ENCODE measurements around the gene ZC2HC1C.
"Not testable (repeated sequence)": the region's sequence is repeated elsewhere in the genome, so short reads cannot be mapped to it uniquely, and the experiment has no call there.

Gene ZC2HC1C

DNA sequence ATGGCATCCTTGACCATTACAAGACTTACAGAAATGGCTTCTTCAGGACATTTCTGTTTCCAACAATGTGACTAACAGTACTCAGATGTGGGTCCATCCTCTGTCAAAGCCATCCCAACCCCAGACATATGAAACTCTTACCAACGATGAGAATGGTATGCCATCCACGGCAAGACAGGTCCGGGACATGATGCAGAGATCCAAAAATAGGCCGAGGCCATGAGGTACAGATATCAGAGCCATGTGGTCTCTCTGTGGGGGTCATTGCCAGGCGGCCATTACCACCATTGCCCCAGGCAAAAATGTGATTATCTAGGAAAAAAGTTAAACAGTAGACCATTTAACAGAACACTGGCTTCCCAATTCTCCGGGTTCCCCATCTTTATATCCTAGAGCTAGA lies 27.5 kb downstream of the ZC2HC1C start:
- DNase-seq: no peak

DNA sequence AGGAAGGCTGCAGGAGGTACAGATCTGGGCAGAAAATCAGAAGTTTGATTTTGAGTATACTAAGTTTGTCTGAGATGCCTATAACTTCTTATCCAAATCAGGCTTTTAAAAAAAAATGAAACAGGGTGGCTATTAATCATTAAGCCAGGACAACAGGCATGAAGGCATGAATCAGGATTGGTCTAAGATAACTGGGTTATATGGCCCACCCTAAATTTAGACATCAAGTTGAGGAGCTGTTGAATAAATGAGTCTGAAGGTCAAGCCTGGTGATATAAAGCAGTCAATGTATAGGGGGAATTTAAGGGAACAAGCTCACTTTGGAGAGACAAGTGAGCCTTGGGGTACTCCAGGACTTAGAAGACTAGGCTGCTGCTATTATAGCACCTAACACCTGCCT lies 28.8 kb downstream of the ZC2HC1C start:
- DNase-seq: no peak

DNA sequence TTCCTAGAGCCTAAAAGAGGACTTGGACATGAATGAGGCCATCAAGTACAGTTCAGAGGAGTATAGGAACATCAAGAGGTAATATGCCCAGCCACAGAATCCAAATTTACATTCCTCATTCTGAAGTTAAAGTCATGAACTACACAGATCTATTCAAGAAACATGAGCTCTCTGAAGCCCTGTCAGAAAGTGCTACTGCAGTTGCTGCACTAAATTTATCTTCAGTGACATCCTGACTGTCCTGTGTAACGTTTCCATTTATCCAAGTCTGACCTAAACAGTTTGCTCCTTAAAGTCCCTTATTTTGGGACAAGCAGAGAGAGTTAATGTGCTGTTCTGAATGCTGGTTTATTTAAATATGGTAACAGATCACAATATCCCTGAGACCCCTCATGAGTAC lies 29.2 kb downstream of the ZC2HC1C start:
- no peak for DNase-seq

DNA sequence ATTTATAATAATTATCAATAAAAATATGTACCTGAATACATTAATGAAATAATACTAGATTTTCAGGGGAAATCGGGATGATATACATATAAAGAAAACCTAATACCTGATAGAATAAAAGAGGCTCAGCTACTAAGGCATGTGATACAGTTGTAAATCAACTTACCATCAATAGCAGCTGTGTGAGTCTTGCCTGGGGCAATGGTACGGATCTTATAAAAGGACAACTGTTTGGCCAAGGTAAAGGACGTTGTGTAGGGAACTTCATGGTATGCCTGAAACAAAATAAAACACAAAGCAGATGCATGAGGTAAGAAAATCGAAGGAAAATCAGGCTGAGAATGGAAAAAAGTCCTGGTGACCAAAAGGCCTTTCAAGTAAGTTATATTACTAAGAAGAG lies 32.0 kb downstream of the ZC2HC1C start:
- no peak for DNase-seq

DNA sequence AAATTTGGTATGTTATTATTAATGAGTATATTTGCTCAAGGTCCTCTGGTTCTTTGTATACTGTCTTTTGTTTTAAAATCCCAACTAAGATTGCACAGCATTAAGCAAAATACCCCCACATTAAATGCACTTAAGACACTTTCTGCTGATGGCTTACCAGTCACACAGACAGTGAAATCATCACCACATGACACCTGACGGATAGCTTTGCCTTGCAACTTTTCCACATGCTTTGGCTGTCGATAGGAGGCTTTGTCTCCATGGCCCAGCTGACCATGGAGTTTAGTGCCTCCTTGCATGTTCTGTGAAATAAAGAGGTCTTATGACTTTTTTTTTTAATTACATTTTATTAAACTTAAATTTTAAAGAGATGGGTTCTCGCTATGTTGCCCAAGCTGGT lies 37.7 kb downstream of the ZC2HC1C start:
- DNase-seq: no peak

DNA sequence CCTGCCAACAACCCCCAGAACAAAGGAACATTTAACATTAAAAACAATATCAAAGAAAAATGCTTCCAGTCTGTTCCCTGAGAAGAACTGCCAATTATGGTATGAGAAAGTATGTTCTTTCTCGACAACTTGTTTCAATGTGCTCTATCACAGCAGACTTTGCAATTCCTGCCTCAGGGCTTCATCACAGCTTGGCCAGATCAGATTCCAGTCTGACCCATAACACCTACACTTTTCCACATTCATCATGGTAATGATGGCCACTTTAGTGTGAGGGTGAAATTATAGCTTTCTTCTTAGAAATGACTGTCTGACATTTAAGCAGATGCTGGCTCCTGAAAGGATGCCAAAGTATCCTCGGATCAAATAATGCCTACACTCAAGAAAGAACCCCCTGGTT lies 40.4 kb downstream of the ZC2HC1C start:
- DNase-seq: no peak

DNA sequence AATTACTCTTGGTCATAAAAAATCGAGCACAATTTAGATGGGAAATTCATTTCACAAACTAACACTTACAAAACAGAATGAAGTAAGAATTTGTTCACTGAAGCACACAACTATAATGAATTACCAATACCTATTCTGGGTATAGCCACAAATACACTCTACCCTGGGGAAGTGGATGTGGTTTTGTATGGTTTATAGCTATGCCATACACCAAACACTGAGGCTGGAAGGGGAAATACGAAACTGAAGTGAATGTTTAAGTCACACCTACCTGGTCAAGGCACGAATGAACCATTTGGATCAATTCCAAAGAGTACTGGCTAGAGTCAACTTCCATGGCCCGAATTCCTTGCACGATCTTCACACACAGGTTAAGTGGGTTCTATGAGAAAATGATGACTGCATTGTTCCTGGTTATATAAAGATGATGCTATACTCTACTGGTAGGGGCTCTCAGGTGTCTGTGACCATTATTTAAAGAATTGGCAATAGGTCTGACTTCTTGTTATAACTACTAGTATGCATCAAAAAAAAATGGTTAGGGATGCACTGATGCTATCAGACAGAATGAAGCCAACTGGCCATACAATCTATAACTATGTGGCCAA lies 44.6 kb downstream of the ZC2HC1C start:
- no peak for DNase-seq

DNA sequence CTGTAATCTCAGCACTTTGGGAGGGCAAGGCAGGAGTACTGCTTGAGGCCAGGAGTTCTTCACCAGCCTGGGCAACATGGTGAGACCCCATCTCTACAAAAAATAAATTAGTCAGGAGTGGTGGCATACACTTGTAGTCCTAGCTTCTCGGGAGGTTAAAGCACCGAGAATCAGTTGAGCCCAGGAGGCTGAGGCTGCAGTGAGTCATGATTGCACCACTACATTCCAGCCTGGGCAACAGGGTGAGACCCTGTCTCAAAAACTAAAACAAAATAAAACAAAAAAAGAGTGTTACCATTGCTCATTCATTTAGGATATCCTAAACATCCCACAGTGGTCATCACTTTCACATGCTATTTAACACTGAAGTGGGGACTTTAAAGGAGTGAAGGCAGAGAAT lies 49.6 kb downstream of the ZC2HC1C start:
- DNase-seq: no peak

DNA sequence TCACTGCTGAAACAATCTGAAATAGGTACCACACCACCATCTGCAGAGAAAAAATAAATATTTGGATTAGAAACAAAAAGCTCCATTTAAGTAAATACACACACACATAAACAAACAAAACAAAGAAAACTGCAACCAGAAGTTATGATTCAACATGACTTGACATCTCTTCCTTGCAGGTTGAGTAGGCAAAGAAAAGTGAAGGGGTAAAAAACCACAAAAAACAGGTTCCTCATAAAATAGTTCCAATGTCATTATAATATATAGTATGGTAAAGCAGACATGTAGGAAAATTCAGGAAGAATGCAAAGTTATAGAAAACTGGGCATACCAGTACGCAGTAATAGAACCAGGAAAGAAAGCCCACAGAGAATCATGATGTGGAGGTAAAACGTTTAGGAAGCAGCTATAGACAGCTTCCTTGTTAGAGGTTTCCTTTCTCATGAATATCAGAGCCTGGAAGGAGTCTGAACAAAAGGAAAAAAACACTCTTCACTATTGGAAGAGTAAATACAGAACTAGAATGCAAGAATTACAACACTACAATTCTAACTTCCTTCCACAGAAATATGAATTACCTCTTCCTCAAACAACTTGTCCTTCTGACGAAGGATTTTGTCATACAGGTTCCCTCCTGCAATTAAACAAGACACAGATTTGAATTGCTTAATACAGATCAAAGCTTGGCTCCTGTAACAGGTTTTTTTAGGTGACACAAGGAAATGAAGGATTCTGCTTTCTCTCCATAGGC lies 51.3 kb downstream of the ZC2HC1C start:
- no peak for DNase-seq

DNA sequence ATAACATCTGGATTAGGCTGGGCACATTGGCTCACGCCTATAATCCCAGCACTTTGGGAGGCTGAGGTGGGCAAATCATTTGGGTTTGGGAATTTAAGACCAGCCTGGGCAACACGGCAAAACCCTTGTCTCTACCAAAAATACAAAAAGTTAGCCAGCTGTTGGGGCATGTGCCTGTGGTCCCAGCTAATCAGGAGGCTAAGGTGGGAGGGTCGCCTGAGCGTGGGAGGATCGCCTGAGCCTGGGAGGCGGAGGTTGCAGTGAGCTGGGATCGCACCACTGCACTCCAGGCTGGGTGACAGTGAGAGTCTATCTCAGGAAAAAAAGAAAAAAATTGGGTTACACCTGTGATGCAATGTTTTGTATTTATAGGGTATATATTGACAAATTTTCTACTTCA lies 52.1 kb downstream of the ZC2HC1C start:
- DNase-seq: no peak

DNA sequence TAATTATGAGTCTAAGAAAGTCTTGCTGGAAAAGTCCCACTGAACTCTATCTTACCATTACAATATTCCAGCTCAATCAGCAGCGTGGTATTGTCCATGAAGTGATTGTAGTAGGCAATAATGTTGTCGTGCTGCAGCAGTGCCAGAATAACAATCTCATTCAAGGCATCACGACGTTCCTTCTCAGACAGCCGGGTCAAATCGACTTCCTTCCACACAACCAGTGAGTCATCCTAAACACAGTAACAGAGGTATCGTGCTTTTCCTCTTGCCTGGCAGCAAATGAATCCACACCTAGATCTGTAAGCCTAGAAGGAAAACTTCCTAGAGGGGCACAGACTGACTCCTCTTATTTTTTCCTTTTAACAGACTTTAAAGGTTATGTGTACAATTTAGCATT lies 54.5 kb downstream of the ZC2HC1C start:
- peak; percentile 26 for DNase-seq

DNA sequence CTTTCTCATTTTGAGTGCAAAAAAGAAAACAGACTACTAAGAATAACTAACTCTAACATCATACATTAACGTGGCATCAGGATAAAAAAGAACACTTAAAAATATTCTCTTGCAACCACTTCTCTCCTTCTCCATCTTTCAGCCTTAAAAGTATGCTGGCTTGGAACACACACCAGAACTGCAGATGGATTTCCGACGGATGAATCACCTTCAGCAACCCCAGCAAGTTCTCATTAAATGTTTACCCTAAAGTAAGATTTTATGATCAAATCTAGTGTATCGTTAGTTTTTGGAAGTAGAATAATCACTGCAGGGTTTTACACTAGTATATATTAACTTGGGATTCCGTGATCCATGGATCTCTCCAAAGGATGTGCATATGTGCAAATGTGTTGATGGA lies 56.2 kb downstream of the ZC2HC1C start:
- DNase-seq: peak; percentile 57

DNA sequence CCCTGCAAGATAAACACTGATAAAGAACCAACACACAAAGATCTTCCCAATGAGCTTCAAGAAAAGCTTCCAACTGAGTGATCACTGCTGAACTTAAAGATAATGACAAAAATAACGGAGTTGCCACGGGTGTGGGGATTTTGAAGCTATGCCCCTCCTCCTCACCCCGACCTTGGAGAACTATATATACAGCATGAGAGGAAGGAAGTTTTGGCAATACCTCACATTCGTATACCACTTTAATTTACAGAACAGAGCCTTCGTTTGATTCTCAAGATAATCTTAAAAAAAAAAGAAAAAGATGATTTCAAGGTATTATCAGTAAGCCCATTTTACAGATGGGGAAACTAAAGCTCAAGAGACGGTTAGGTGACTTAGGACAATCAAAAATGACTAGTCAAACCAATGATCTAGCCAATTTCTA lies 56.7 kb downstream of the ZC2HC1C start:
- DNase-seq: no peak

DNA sequence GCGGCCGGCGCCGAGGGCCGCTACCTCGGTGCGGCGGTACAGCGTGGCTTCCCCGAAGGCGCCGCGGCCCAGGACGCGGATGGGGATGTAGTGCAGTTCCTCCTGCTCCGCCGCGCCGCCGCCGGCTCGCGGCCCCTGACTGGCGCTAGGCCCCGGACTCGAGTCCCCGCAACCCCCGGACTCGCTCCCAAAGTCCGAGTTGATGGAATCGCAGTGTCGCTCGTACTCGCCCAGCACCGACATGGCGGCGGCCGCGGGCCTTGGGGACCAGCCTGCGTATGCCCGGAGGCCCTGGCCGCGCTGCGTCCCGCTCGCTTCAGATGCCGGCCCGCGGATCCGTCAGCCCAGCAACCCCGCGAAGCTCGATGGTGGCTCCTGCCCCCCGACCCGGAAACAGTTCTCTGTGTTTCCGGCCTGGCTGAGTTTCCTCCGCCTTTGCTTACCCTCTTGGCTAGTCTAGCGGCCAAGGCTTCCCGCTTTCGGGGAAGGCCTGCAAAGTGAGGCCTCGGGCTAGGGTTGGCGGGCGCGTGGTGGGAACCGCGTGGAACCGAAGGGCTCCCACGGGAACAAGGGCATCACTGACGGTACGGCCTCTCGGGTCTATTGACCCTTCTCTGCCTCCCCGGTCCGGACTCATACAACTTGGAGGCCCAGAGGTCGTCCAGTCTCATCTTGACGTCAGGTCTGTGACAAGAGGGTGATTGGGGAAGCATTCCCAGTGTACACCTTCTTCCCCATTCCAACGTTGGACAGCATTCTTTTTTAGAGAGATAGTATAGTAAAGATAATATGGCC lies 57.4 kb downstream of the ZC2HC1C start, which contains the start of gene NEK9:
Gene NEK9, minus strand, starts transcription at position 370 of the 795 bp plus-strand sequence. Its CDS starts 127 bp downstream, at position 243.
- peak; percentile 81 for DNase-seq

DNA sequence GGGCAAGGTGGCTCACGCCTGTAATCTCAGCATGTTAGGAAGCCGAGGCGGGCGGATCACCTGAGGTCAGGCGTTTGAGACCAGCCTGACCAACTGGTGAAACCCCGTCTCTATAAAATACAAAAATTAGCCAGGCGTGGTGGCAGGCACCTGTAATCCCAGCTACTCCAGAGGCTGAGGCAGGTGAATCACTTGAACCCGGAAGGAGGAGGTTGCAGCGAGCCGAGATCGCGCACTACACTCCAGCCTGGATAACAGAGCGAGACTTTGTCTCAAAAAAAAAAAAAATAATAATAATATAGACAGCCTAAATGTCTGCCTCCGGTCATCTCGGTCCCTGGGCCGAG lies 58.0 kb downstream of the ZC2HC1C start:
- not testable (repeated sequence) for DNase-seq

DNA sequence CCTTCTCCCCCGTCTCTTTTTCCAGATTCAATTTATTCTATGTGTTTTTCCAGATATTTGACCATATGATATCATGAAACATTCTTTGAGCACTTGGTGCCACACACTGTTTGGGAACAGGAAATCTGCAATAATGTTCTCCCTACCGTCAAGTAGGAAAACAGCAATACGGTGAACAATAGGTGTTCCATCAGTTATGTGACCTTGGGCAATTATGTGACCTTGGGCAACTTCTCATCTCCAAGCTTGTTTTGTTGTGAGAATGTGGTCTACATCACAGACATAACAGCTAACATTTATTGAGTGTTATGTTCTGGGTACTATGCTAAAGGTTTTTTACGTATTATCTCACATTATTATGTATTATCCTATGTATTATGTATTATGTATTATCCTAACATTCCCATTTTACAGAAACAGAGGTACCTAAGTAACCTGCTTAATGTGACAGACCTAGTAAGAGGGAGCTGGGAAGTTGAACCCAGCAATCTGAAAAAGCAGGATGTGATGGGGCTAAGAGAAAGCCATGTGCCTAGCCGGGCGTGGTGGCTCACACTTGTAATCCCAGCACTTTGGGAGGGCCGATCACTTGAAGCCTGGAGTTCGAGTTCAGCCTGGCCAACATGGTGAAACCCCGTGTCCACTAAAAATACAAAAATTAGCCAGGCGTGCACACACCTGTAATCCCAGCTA lies 58.6 kb downstream of the ZC2HC1C start:
- DNase-seq: no peak

DNA sequence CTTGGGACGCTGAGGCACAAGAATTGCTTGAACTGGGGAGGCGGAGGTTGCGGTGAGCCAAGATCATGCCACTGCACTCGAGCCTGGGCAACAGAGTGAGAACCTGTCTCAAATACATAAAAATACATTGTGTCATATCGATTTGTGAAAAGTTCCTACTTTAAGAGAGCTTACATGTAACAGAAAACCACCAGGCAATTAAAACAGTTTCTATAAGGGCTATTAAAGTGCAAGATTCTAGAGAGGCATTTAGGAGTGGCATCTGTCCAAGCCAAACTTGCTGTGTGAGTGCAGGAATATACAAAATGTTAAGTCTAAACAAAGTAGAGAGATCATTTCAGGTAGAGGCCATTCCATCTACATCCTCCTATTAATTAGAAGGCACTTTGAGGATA lies 59.2 kb downstream of the ZC2HC1C start:
- no peak for DNase-seq
